GM18520 (cell line): Measurements from ENCODE around the gene RAB17.
A peak's percentile ranks its signal among the peaks of the same experiment; 100 is the strongest.

Experiments
- ATAC-seq: cut with Tn5 transposase; IDR thresholded peaks from one replicate; pipeline ENCODE4 v1.9.1; 2021; ENCODE audit not compliant: unreplicated experiment

Gene RAB17

DNA sequence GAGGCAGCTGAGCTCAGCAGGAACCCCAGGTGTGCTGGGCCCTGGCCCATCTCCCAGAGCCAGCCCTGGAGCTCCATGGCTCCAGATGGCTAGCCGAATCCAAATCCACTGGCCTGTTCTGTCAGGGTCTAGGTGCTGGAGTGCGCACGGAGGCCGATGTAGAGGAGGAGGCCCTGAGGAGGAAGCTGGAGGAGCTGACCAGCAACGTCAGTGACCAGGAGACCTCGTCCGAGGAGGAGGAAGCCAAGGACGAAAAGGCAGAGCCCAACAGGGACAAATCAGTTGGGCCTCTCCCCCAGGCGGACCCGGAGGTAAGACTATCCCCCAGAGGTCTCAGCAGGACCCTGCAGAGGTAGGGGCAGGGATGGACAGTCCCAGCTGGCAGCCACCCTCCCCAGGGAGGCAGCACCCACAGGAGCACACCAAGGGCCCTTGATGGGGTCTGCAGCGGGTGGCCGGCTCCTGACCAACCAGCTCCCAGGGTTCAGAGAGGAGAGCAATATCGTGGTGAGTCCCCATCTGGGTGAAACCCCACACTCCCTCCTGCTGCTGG is 50.2 kb downstream of the RAB17 start:
- ATAC-seq, result no peak

GRCh38 chr2:237539681-237540080 is 50.9 kb downstream of the RAB17 start:
- no peak for ATAC-seq

GRCh38 chr2:237538901-237539300 is 51.6 kb downstream of the RAB17 start:
- ATAC-seq, result no peak

GRCh38 chr2:237538001-237538720 is 52.4 kb downstream of the RAB17 start:
- ATAC-seq, result no peak

DNA sequence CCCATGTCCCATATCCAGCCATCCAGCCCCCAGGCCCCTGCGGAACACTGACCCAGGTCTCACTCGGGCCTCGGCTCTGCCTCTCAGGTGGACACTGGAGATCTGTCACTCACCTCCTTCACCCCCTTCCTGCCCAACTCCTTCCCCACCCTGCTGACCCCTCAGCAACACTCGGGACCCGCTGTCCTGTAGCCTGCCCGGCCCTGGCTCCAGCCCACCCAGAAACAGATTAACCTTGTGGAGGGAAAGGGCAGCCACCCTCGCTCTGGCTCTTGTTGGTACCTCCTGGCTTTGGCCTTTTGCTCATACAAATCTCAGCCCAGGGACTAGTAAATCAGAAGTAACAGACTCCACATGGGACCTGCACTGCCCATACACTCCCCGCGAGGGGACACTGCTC is 53.9 kb downstream of the RAB17 start:
- no peak for ATAC-seq

DNA sequence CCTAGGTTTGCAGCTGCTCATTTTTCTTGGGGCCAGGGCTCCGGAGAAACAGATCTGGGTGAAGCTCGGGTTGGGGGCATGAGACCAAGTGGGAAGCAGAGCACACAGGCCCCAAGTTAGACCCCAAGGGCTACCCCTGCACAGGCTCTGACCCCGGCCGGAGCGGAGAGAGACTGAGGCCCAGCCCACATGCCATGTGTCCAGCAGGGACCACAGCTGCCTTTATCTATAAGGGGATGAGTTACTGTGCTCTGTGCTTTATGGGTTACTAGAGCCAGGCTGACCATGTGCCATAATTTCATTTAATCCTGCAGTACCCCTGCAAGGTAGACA is 54.5 kb downstream of the RAB17 start:
- ATAC-seq, result no peak

DNA sequence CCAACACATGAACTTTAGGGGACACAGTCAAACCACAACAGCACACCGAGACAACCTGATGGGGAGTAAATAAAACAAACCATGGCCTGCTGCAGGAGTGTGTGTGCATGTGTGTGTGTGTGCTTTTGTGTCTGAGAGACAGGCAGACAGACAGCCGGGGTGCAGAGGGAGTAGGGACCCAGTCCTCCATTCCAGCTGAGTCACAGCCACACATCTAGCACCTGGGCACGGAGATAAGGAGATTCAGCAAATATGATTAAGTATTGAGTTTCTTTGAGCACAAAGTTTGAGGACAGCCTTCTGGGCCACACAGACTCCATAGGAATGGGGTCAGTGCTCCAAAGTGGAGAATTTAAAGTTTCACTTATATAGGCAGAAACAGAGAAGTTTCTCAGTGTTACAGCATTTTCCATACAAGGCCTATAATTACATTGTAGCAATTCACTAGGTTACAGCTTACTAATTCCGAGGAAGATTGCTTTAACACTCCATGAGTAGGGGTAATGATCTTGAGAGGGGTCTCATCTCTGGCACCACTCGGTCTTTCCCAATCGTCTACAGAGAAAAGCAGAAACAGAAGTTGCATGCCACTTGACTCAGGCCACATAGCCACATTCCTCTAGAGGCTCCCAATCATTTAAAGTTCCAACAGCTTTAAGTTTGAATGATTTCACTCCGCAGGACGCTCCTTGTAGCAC is 55.0 kb downstream of the RAB17 start:
- ATAC-seq, result no peak

DNA sequence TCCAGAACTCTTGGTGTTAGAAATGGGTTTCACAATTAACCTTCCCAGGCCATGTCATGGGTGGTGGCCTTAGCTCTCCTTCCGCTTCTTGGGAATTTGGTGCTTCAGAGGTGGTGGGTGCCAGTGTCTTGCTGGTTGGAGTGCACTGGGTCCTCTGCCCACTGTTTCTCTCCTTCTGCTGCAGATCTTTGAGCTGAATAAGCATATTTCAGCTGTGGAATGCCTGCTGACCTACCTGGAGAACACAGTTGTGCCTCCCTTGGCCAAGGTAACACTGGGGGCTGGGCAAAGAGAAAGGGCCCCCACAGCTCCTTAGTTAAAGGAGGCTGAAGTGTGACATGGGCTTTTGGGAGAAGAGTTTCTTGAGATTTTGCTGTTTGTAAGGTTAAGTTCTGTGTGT is 56.2 kb downstream of the RAB17 start:
- ATAC-seq, result no peak

DNA sequence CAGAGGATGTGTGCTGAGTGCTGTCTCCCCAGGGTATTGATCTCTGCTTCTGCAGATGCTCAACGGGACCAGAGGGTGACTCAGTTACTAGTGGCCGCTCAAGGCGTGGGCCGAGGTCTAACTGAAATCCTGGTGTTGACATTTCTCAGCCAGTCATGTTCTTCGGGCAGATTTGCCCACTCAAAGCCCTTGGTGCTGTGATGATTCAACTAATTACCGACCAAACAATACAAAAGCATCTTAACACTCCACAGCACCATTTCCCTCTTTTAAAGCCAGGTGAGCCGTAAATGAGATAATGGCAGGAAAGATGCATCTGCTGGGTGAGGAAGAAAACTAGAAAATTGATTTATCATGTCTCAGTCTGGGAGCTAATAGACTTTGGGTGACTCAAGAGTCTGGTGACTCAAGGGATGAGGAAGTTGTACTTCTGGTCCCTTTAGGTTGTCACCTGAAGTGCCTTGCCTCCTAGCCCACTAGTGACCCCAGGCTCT is 56.8 kb downstream of the RAB17 start:
- no peak for ATAC-seq

GRCh38 chr2:237532160-237532559 is 58.4 kb downstream of the RAB17 start:
- no peak for ATAC-seq

- ATAC-seq, result no peak
Measured at GRCh38 chr2:237530472-237531433, 59.8 kb downstream of the RAB17 start.

DNA sequence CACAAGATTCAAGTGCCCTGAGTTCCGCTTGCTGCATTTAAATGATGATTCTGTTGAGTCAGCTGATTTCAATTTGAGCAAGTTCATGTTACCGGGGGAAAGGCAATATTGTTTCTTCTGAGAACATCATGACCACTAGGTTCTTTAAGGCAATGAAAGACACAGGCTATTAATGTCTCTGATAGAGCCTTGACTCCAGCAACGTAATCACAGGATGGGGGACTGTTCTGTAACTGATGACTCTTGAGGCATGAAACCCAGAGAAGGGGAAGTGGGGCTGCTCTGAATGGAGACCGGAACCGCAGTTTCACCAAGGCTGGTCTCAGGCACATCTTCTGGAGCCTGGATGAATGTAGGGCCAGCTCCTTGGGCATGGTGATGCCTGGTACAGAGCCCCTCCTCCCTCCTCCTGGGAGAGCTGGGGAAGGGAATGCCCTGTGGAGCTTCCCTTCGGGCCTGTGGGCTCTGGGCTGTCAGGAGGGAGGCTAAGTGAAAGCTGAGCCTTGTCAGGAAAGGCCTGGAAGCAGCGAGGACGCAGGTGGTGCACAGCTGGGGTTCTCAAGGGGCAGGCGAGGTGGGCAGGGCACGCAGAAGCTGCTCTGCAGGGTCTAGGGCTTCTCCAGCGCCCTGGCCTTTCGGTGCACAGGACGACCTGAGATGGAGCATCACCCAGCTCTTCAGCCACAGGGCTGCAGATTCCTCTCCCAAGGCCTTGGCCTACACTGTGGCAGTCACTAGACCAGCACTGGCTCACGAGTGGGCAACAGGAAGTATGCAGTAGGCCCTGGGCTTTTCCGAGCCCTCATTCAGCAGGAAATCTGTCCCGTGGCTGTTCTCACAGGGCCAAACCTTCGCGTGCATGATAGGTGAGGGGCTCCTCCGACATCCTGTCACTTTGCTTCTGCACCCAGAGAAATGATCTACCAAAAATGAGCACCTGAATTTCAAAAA is 60.8 kb downstream of the RAB17 start:
- ATAC-seq, result peak; percentile 51

DNA sequence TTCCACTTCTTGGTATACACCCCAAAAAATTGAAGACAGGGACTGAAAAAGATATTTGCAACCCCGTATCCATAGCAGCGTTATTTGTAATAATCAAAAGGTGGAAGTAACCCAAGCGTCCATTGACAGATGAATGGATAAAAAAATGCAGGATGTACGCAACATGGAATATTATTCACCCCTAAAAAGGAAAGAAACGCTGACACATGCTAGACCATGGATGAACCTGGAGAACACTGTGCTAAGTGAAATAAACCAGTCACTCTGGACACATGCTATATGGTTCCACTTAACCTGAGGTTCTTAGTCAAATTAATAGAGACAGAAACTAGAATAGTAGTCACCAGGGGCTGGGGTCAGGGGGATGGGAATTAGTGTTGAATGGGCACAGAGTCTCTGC is 62.8 kb downstream of the RAB17 start:
- ATAC-seq, result no peak

DNA sequence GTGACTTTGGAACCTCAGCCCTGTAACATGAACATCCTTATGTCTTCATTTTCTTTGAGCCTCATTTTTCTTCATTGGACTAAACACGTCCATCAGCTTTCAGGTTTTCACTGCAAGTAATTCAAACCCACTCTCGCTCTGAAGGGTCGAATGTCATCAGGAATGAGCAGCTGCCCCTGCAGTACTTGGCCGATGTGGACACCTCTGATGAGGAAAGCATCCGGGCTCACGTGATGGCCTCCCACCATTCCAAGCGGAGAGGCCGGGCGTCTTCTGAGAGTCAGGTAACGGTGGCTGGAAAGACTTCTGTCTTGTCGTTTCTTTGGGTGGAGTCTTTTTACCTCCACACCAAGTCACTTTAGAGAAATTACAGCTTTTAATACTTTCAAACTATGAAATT is 63.3 kb downstream of the RAB17 start:
- no peak for ATAC-seq

DNA sequence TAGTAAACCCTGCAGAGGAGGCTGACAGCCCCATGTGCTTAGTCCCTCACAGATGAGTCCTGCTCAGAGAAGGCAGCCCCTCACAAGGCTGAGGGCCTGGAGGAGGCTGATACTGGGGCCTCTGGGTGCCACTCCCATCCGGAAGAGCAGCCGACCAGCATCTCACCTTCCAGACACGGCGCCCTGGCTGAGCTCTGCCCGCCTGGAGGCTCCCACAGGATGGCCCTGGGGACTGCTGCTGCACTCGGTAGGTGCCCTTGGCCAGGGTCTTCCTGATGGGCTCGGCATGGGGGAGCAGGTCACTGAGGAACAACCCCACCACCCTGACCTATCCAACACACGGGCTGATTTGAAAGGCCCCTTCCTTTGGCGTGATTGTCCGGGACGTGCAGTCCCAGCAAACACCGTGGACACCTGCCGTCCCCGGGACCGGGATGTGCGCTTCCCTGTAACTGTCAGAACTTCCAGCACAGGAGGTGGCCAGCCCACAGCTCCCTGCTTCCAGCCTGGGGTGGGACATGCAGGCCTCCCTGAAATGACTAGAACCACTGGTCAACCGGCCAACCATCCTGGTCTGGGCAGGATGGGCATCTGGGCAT is 64.9 kb downstream of the RAB17 start:
- ATAC-seq, result no peak

GRCh38 chr2:237524631-237525030 is 65.9 kb downstream of the RAB17 start:
- no peak for ATAC-seq
